GM18868 (cell line): ENCODE results near the gene TENM3.
A peak's percentile ranks its signal among the peaks of the same experiment; 100 is the strongest.

Experiments used
- ATAC-seq: cut with Tn5 transposase; IDR thresholded peaks from one replicate; pipeline ENCODE4 v1.9.1; 2021; ENCODE audit warnings: mild to moderate bottlenecking, moderate library complexity; ENCODE audit not compliant: unreplicated experiment

Gene TENM3

GRCh38 chr4:182549356-182549755, 306.2 kb downstream of the TENM3 start:
- no peak for ATAC-seq

- ATAC-seq: no peak
Observed at GRCh38 chr4:182552948-182553347, 309.7 kb downstream of the TENM3 start.

GRCh38 chr4:182553653-182554052, 310.5 kb downstream of the TENM3 start:
- no peak for ATAC-seq

- ATAC-seq: no peak
Observed at GRCh38 chr4:182554736-182555135, 311.5 kb downstream of the TENM3 start.

GRCh38 chr4:182555997-182556418, 312.8 kb downstream of the TENM3 start:
- ATAC-seq: no peak

- ATAC-seq: no peak
Observed at GRCh38 chr4:182556580-182556979, 313.4 kb downstream of the TENM3 start.

GRCh38 chr4:182560358-182560757, 317.2 kb downstream of the TENM3 start:
- ATAC-seq: no peak

GRCh38 chr4:182562350-182562749, 319.1 kb downstream of the TENM3 start:
- ATAC-seq: peak; percentile 37

- no peak for ATAC-seq
Observed at GRCh38 chr4:182564724-182565369, 321.6 kb downstream of the TENM3 start.

GRCh38 chr4:182567119-182567518, 323.9 kb downstream of the TENM3 start:
- no peak for ATAC-seq

GRCh38 chr4:182569561-182569960, 326.4 kb downstream of the TENM3 start:
- ATAC-seq: no peak

- ATAC-seq: no peak
Observed at GRCh38 chr4:182574706-182575105, 331.5 kb downstream of the TENM3 start.

GRCh38 chr4:182575225-182575624, 332.0 kb downstream of the TENM3 start:
- no peak for ATAC-seq

- ATAC-seq: no peak
Observed at GRCh38 chr4:182576601-182577289, 333.5 kb downstream of the TENM3 start.

GRCh38 chr4:182577411-182577810, 334.2 kb downstream of the TENM3 start:
- no peak for ATAC-seq

GRCh38 chr4:182578402-182578801, 335.2 kb downstream of the TENM3 start:
- ATAC-seq: no peak

GRCh38 chr4:182582245-182582644, 339.0 kb downstream of the TENM3 start:
- ATAC-seq: no peak

- ATAC-seq: no peak
Observed at GRCh38 chr4:182583703-182584415, 340.7 kb downstream of the TENM3 start.

- ATAC-seq: no peak
Observed at GRCh38 chr4:182585321-182585720, 342.1 kb downstream of the TENM3 start.

GRCh38 chr4:182589100-182589499, 345.9 kb downstream of the TENM3 start:
- ATAC-seq: no peak

GRCh38 chr4:182593402-182593801, 350.2 kb downstream of the TENM3 start:
- ATAC-seq: no peak

GRCh38 chr4:182593864-182594263, 350.7 kb downstream of the TENM3 start:
- ATAC-seq: no peak
